Activated B cell treated with CpG ODN at 0.5 μM for 24 hours (primary cell): ENCODE results near the gene LDLRAD3. TPM values are rescaled to one million over a fixed set of nuclear protein-coding genes. Genes with fewer than 3 reads are reported as not detected.

Source experiments
- ATAC-seq: fragments of 200-7000 bp; cut with Tn5 transposase; one replicate; pipeline ENCODE4 v1.10.0; 2021; ENCODE audit warnings: low read depth, mild to moderate bottlenecking, moderate library complexity
- CTCF ChIA-PET: fragments of 350-600 bp; sonication (Branson Sonifier 250); formaldehyde crosslinking; loops from one replicate; lab custom pipeline; 2021; ENCODE audit warnings: antibody characterized with exemption; lab: Charles Lee
- POLR2A ChIA-PET: fragments of 350-600 bp; sonication (Branson Sonifier 250); formaldehyde crosslinking; loops from one replicate; lab custom pipeline; 2021; ENCODE audit warnings: antibody characterized with exemption; lab: Charles Lee
- DNase-seq: peaks from one replicate; pipeline ENCODE4 v3.0.0; 2022
- H3K27ac Mint-ChIP-seq: one replicate; pipeline ENCODE4 v1.8.0; 2020; ENCODE audit warnings: mixed read lengths
- H3K27me3 Mint-ChIP-seq: one replicate; pipeline ENCODE4 v1.8.0; 2021; ENCODE audit warnings: mixed read lengths
- H3K36me3 Mint-ChIP-seq: one replicate; pipeline ENCODE4 v1.8.0; 2021; ENCODE audit warnings: low read depth, mixed read lengths
- H3K4me1 Mint-ChIP-seq: one replicate; pipeline ENCODE4 v1.8.0; 2021; ENCODE audit warnings: mixed read lengths
- H3K4me3 Mint-ChIP-seq: one replicate; pipeline ENCODE4 v1.8.0; 2020; ENCODE audit warnings: mild to moderate bottlenecking, mixed read lengths
- H3K9me3 Mint-ChIP-seq: one replicate; pipeline ENCODE4 v1.8.0; 2020; ENCODE audit warnings: mixed read lengths
- CTCF ChIP-seq: fragments of 200-600 bp; IDR thresholded peaks from one replicate; pipeline ENCODE4 v1.8.0; 2022; ENCODE audit warnings: antibody characterized with exemption, mild to moderate bottlenecking
- intact Hi-C: fragments of 100-400 bp; cut with micrococcal nuclease; formaldehyde crosslinking; loops from one replicate; pipeline ENCODE4 v1.15.1; 2024
- total RNA-seq: library from RNA; stranded (reverse); gene quantifications from 2 replicates; pipeline ENCODE4 v1.2.3, GENCODE V29; 2022

The LDLRAD3 gene
- total RNA-seq, 1 donor from 2014 or later = not detected

GRCh38 chr11:36161572-36161971, 217.7 kb downstream of the LDLRAD3 start:
- CTCF ChIA-PET = no interaction called here
- POLR2A ChIA-PET = no interaction called here

GRCh38 chr11:36162006-36162882, 218.4 kb downstream of the LDLRAD3 start:
- ChIA-PET POLR2A (no interaction called here), CTCF (no interaction called here)
- H3K27me3 Mint-ChIP-seq = peaks cover 8% of the 10 kb centered on the region
- no peaks in the 10 kb centered on the region for H3K36me3 Mint-ChIP-seq
- TF ChIP-seq CTCF = no peak
- intact Hi-C loops = no loop called here
- H3K9me3 Mint-ChIP-seq = no peaks in the 10 kb centered on the region
- no peak for DNase-seq
- H3K27ac Mint-ChIP-seq = no peak overlapping the region
- no peaks in the 10 kb centered on the region for H3K4me1 Mint-ChIP-seq
- ATAC-seq = no peak
- no peak overlapping the region for H3K4me3 Mint-ChIP-seq

More at GRCh38 chr11:36161572-36161971, 217.7 kb downstream of the LDLRAD3 start:
- Mint-ChIP-seq H3K27me3 (peaks cover 8% of the 10 kb centered on the region), H3K4me3 (no peak overlapping the region), H3K4me1 (no peaks in the 10 kb centered on the region), H3K27ac (no peak overlapping the region), H3K36me3 (no peaks in the 10 kb centered on the region), H3K9me3 (no peaks in the 10 kb centered on the region)
- DNase-seq (no peak), ATAC-seq (no peak)
- TF ChIP-seq CTCF = no peak
- intact Hi-C loops = no loop called here

GRCh38 chr11:36162883-36163434, 219.1 kb downstream of the LDLRAD3 start:
- no peaks in the 10 kb centered on the region for H3K9me3 Mint-ChIP-seq
- no peaks in the 10 kb centered on the region for H3K36me3 Mint-ChIP-seq
- H3K27me3 Mint-ChIP-seq = peaks cover 5% of the 10 kb centered on the region
- POLR2A ChIA-PET = no interaction called here
- CTCF ChIA-PET = no interaction called here
- ATAC-seq (no peak), DNase-seq (no peak)
- H3K27ac Mint-ChIP-seq = no peak overlapping the region
- H3K4me3 Mint-ChIP-seq = no peak overlapping the region
- TF ChIP-seq CTCF = no peak
- H3K4me1 Mint-ChIP-seq = no peaks in the 10 kb centered on the region
- intact Hi-C loops = no loop called here

- POLR2A ChIA-PET = no interaction called here
- TF ChIP-seq CTCF = no peak
- Mint-ChIP-seq H3K9me3 (no peaks in the 10 kb centered on the region), H3K27me3 (peaks cover 2% of the 10 kb centered on the region), H3K36me3 (no peaks in the 10 kb centered on the region), H3K4me3 (no peak overlapping the region), H3K4me1 (no peaks in the 10 kb centered on the region), H3K27ac (no peak overlapping the region)
- no peak for DNase-seq
- CTCF ChIA-PET = no interaction called here
- intact Hi-C loops = no loop called here
- ATAC-seq = no peak
Measured at GRCh38 chr11:36164506-36165250, 220.8 kb downstream of the LDLRAD3 start.
